Aorta (tissue), 5 donors: Measurements from ENCODE around the gene CNTN5. TPM values are rescaled to one million over a fixed set of nuclear protein-coding genes. Genes with fewer than 3 reads are reported as not detected.

ENCODE experiments used
- ATAC-seq: fragments of 200-7000 bp; cut with Tn5 transposase; one replicate; pipeline ENCODE4 v1.9.1; 2022; ENCODE audit warnings: moderate library complexity; ENCODE audit not compliant: low FRiP score
- DNase-seq, 2 donors: peaks; one replicate each; pipeline ENCODE4 v3.0.0-alpha.2; 2020
- H3K27ac ChIP-seq, 2 donors: one replicate each; pipeline ENCODE4 v1.5.1; 2013; ENCODE audit warnings: low read length in 2 of 2, mild to moderate bottlenecking in 2 of 2, moderate library complexity in 2 of 2, control low read depth in 1 of 2, inconsistent platforms in 1 of 2, low read depth in 1 of 2
- H3K27me3 ChIP-seq, 2 donors: one replicate each; pipeline ENCODE4 v1.6.1; 2013; ENCODE audit warnings: control low read depth in 1 of 2, low read length in 1 of 2, mild to moderate bottlenecking in 1 of 2, moderate library complexity in 1 of 2; ENCODE audit not compliant: insufficient read depth in 2 of 2, control insufficient read depth in 1 of 2
- H3K36me3 ChIP-seq, 2 donors: one replicate each; pipeline ENCODE4 v1.6.1; 2013; ENCODE audit warnings: control low read depth in 1 of 2, low read length in 1 of 2, mild to moderate bottlenecking in 1 of 2; ENCODE audit not compliant: insufficient read depth in 2 of 2, control insufficient read depth in 1 of 2
- H3K4me1 ChIP-seq, 2 donors: one replicate each; pipeline ENCODE4 v1.6.1; 2013; ENCODE audit warnings: low read length in 2 of 2, control low read depth in 1 of 2, mild to moderate bottlenecking in 1 of 2, moderate library complexity in 1 of 2; ENCODE audit not compliant: insufficient read depth in 2 of 2, control insufficient read depth in 1 of 2
- H3K4me3 ChIP-seq, 2 donors: one replicate each; pipeline ENCODE4 v1.5.1; 2013; ENCODE audit warnings: low read length in 2 of 2, control low read depth in 1 of 2, mild to moderate bottlenecking in 1 of 2
- H3K9me3 ChIP-seq: one replicate; pipeline ENCODE4 v1.6.1; 2013; ENCODE audit warnings: mild to moderate bottlenecking, low read length; ENCODE audit not compliant: control insufficient read depth
- WGBS, 2 donors: extraction: QIAGEN DNeasy Blood & Tissue Kit; methylation state at CpG; one replicate each; pipeline ENCODE4 v1.1.7; 2013; 5-methylcytosine and 5-hydroxymethylcytosine counted together
- intact Hi-C, 2 donors: fragments of 100-400 bp; cut with DNase I; formaldehyde crosslinking; loops; one replicate each; pipeline versions ENCODE4 v1.14.2 to v1.15.0; 2022
- polyA plus RNA-seq, 2 donors: library from polyadenylated mRNA; stranded (reverse); fragments of 200-250 nt; gene quantifications; one replicate each; pipeline ENCODE4 v1.2.3, GENCODE V29; 2013
- total RNA-seq, 2 donors: library from RNA; stranded (reverse); fragmentation: NEBNext Ultra II Directional; extraction: Animal tissue kit (Norgen Biotek cat#: 25700); gene quantifications; one replicate each; pipeline ENCODE4 v1.2.1, GENCODE V29; 2021
- donor health status: healthy with polysubstance abuse.
- donor health status: Bipolar disorder and iron deficiency.
- donor health status: DM: no; HTN: no; CAD: no.
- donor health status: DM: no; HTN: no; CAD: no.
- donor health status: DM: yes; HTN: yes; CAD: no.

The CNTN5 gene
- total and polyA plus RNA-seq, 4 donors = 0.13 to 2.9 (median 0.96) TPM; not detected in 1

DNA sequence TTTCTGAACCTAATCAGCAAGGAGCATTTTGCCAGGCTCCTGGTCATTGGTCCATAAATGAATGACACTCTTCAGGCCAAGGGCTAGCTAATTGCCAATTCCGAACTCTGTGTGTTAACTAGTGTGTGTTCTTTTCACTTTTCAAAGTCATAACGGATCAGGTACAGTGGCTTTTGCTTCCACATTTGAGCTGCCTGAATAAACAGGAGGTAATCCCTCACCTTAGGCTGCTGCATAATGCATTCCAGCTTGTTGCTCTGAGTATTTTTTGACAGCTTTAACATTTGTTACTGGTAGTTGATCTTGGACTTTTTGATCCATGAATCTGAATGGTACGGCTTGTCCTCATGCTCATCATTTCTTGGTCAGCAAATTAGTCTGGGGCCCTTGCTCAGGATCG is 485.1 kb downstream of the CNTN5 start:
- 83 to 84% methylated on average over 4 of the region's 4 CpGs for WGBS, 2 donors
- H3K27ac ChIP-seq = no peak overlapping the region

DNA sequence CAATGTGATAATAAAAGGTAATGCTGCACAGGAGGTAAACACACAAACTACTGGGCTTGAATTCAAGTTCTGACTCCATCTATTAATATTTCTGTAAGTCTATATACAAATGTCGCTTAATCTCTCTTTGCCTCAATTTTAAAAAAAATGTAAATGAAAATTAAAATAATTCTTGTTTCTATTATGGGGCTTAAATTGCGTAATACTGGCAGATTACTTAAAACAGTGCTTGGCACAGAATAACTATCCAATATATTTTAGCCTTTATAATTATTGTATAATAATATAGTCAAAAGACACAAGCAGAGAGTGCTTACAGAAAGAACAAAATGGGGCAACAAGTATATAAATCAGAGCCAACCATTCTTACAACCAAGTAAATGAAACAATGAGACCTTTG is 489.1 kb downstream of the CNTN5 start:
- Histone ChIP-seq H3K4me3 (no peak overlapping the region), H3K4me1 (peaks cover 0 to 4% of the 10 kb centered on the region in 2 donors), H3K9me3 (no peaks in the 10 kb centered on the region), H3K27me3 (no peaks in the 10 kb centered on the region), H3K36me3 (no peaks in the 10 kb centered on the region), H3K27ac (no peak overlapping the region)
- ATAC-seq = no peak
- DNase-seq = no peak
- 90 to 96% methylated on average over 2 of the region's 2 CpGs for WGBS, 2 donors
- intact Hi-C loops = no loop called here

More for the DNA sequence above, 485.1 kb downstream of the CNTN5 start:
- intact Hi-C loops = no loop called here
- Histone ChIP-seq H3K4me3 (no peak overlapping the region), H3K4me1 (peaks cover 0 to 4% of the 10 kb centered on the region in 2 donors), H3K27me3 (no peaks in the 10 kb centered on the region), H3K36me3 (no peaks in the 10 kb centered on the region), H3K9me3 (no peaks in the 10 kb centered on the region)
- DNase-seq = no peak
- ATAC-seq = no peak

DNA sequence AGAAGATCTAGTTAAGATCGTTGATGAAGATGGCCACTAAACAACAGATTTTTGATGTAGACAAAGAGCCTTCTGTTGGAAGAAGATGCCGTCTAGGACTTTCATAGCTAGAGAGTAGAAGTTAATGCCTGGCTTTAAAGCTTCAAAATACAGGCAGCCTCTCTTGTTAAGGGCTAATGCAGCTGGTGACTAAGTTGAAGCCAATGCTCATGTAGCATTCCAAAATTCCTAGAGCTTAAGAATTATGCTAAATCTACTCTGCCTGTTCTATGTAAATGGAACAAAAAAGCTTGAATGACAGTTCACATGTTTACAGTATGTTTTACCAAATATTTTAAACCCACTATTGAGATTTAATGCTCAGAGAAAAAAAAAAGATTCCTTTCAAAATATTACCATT is 492.6 kb downstream of the CNTN5 start:
- WGBS, 2 donors = 83 to 87% methylated on average over 2 of the region's 2 CpGs
- no peaks in the 10 kb centered on the region for H3K4me1 ChIP-seq
- no peak overlapping the region for H3K4me3 ChIP-seq
- no peaks in the 10 kb centered on the region for H3K9me3 ChIP-seq
- ATAC-seq (no peak), DNase-seq (no peak)
- H3K36me3 ChIP-seq = no peaks in the 10 kb centered on the region
- H3K27me3 ChIP-seq = no peaks in the 10 kb centered on the region
- H3K27ac ChIP-seq = no peak overlapping the region
- intact Hi-C loops = no loop called here

DNA sequence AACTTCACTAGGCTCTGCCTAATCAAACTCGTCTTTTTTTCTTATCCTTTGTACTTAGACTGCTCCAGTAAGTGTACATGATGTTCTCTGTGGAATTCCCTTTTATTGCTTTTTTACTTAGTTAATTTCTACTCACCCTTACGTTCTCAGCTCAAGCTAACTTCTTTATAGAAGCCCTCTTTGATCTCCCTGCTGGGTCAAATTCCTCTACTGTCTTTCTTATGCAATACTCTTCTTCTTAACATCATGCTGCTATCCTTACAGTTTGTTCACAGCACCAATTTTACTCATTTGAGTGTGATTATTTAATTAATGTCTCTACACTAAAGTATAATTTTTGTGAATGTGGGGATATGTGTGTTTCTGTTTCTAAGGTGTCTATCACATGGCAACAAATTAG is 498.3 kb downstream of the CNTN5 start:
- H3K36me3 ChIP-seq = no peaks in the 10 kb centered on the region
- H3K4me1 ChIP-seq = no peaks in the 10 kb centered on the region
- H3K27ac ChIP-seq = no peak overlapping the region
- intact Hi-C loops = no loop called here
- ATAC-seq = no peak
- H3K4me3 ChIP-seq = no peak overlapping the region
- H3K27me3 ChIP-seq = no peaks in the 10 kb centered on the region
- WGBS, 2 donors = 75 to 83% methylated on average over 2 of the region's 2 CpGs
- DNase-seq = no peak
- H3K9me3 ChIP-seq = no peaks in the 10 kb centered on the region

DNA sequence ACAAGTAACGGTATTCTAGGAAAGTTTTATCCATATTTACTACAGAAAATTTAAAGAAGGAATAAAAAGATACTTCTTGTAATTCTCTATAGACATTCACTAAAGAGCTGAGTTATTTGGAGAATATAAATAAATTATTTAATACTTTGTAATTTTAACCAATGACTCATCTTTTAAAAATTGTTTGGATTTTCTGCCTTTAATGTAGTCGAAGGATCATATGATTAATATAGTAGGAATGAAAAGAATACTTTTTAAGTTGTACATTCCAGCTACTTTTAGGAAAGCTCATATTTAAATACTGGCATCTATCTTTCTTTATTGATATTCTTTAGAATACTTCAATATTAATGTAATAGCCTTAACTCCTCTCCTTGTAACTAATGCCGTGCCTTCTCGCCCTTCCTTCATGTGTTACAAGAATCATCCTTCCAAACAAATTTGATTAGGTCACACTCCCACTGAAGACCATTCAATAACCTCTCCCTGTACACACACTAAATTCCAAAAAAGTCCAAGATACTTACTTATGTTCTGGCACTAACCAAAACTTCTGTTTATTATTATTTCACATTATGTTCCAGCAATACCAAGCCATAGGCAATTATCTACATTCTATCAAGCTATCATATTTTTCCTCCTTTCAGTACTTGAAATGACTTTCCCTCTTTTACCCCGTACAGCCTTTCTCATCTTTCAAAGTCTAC is 501.9 kb downstream of the CNTN5 start:
- Histone ChIP-seq H3K4me1 (no peaks in the 10 kb centered on the region), H3K27ac (no peak overlapping the region), H3K9me3 (no peaks in the 10 kb centered on the region), H3K36me3 (no peaks in the 10 kb centered on the region), H3K4me3 (no peak overlapping the region), H3K27me3 (no peaks in the 10 kb centered on the region)
- intact Hi-C loops = no loop called here
- DNase-seq (no peak), ATAC-seq (no peak)
- 64 to 68% methylated on average over 5 of the region's 5 CpGs for WGBS, 2 donors

DNA sequence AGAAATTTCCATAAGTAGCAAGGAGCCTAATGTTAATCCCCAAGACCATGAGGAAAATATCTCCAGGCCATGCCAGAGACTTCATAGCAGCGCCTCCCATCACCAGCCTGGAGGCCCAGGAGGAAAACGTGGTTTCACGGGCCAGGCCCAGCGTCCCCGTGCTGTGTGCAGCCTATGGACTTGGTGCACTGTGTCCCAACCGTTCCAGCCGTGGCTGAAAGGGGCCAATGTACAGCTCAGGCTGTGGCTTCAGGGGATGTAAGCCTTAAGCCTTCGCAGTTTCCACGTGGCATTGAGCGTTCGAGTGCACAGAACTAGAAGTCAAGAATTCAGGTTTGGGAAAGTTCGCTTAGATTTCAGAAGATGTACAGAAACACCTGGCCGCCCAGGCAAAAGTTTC is 510.7 kb downstream of the CNTN5 start:
- WGBS, 2 donors = 95 to 96% methylated on average over 13 of the region's 13 CpGs
- Histone ChIP-seq H3K27ac (no peak overlapping the region), H3K27me3 (no peaks in the 10 kb centered on the region), H3K9me3 (no peaks in the 10 kb centered on the region), H3K4me3 (no peak overlapping the region), H3K4me1 (no peaks in the 10 kb centered on the region), H3K36me3 (no peaks in the 10 kb centered on the region)
- intact Hi-C loops = no loop called here
- DNase-seq = no peak
- no peak for ATAC-seq

DNA sequence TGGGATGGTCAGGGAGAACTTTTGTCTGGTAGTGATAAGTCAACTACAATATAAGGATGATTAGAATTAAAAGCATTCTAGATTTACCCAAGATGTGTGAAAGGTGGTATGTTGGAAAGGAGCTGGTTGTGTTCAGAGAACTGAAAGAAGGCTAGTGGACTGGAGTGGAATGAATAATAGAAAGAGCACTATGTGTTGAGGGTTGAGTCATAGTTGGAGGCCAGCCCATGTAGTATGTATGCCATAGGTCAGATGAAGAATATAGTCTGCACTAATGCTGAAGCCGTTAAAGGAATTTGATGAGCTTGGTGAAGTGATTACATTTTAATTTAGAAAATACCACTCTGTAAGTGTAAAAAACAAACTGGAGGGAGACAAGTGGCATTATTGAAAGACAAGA is 514.1 kb downstream of the CNTN5 start:
- Histone ChIP-seq H3K9me3 (no peaks in the 10 kb centered on the region), H3K4me1 (no peaks in the 10 kb centered on the region), H3K4me3 (no peak overlapping the region), H3K27ac (no peak overlapping the region), H3K36me3 (no peaks in the 10 kb centered on the region), H3K27me3 (no peaks in the 10 kb centered on the region)
- intact Hi-C loops = no loop called here
- ATAC-seq (no peak), DNase-seq (no peak)
- WGBS, 2 donors = 78% methylated on average over 1 of the region's 1 CpG

DNA sequence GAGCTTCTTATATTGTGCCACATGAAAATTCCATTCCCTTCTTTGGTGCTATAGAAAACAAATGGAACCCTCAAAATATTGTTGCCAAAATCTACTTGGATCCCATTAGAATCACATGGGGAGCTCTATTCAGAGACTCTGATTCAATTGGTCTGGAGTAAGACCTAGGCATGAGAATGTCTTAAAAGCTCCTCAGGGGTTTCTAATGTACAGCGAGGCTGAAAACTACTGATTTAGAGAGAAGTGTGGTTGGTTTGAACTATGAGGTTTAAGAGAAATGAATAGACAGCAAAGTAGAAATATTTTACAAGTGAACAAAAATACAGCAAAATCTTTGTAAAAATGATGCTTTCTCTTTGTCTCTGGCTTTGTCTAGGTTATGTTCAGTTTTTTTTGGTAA is 514.7 kb downstream of the CNTN5 start:
- Histone ChIP-seq H3K4me3 (no peak overlapping the region), H3K27me3 (no peaks in the 10 kb centered on the region), H3K4me1 (no peaks in the 10 kb centered on the region), H3K27ac (no peak overlapping the region), H3K9me3 (no peaks in the 10 kb centered on the region), H3K36me3 (no peaks in the 10 kb centered on the region)
- ATAC-seq = no peak
- intact Hi-C loops = no loop called here
- no peak for DNase-seq
- 69 to 80% methylated on average over 1 of the region's 1 CpG for WGBS, 2 donors

DNA sequence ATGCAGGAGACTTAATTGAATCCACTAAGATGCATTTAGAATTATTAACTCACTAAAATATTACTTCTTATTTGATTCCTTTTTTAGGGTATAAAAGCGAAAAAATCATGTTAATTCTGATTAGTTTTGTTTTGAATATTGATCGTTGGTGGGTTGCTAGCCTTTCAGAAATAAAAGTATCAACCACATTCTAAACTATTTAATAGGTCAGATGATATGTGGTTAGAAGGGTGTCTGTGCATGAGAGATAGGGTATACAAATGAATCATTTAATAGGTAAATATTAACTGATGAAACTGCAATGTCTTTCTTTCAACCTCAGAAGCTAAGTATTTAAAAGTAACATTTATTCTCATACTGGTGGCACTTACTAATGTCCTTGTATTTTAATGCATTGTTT is 515.1 kb downstream of the CNTN5 start:
- H3K4me3 ChIP-seq = no peak overlapping the region
- H3K36me3 ChIP-seq = no peaks in the 10 kb centered on the region
- WGBS, 2 donors = 70 to 73% methylated on average over 2 of the region's 2 CpGs
- H3K27ac ChIP-seq = no peak overlapping the region
- DNase-seq (no peak), ATAC-seq (no peak)
- H3K4me1 ChIP-seq = no peaks in the 10 kb centered on the region
- intact Hi-C loops = no loop called here
- H3K27me3 ChIP-seq = no peaks in the 10 kb centered on the region
- H3K9me3 ChIP-seq = no peaks in the 10 kb centered on the region
